Fibroblast of skin of scalp (primary cell): Measurements from ENCODE around the gene VAMP7.
"Not testable (repeated sequence)": the region's sequence is repeated elsewhere in the genome, so short reads cannot be mapped to it uniquely, and the experiment has no call there.

ENCODE experiments used
- DNase-seq: peaks from one replicate; pipeline ENCODE4 v3.0.0-alpha.2; 2013

Gene VAMP7

GRCh38 chrX:155923200-155923599 lies 42.1 kb downstream of the VAMP7 start:
- DNase-seq = no peak

- DNase-seq = not testable (repeated sequence)
Observed at GRCh38 chrX:155930852-155931618, 49.9 kb downstream of the VAMP7 start.

DNA sequence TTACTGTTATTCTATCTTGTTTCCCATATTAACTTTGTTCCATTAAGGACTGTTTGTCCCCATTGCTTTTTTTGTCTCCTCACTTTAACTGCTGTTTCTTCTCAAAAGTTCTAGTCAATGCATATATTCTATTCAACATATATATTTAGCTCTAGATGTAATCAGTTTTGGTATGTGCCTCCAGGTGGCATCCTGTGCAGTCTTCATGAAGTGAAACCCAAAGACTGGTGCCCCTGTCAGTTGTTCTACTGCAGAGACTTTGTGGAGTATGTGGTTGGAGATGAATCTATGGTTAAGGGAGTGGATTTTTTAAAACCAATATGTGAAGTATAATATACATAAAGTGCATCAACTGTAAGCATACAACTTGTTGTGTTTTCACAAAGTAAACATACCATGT lies 57.0 kb downstream of the VAMP7 start:
- DNase-seq = no peak

DNA sequence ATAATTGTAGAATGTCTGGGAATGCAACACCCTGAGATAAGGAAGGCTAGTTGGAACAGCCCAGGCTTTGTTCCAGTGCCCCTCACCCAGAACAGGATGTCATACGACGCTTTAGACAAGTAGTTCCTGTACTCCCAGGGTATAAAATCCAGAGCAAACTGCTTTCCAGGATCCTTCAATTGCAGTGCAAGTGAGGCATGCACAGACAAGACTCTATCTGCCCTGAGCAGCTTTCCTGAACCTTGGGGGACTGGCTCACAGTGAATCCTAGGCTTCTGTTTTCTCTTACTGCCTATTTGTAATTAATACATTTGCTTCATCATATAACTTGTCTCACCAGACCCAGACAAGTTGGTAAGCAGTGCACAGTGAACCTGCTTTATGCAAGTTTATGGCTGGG lies 68.0 kb downstream of the VAMP7 start:
- no peak for DNase-seq

DNA sequence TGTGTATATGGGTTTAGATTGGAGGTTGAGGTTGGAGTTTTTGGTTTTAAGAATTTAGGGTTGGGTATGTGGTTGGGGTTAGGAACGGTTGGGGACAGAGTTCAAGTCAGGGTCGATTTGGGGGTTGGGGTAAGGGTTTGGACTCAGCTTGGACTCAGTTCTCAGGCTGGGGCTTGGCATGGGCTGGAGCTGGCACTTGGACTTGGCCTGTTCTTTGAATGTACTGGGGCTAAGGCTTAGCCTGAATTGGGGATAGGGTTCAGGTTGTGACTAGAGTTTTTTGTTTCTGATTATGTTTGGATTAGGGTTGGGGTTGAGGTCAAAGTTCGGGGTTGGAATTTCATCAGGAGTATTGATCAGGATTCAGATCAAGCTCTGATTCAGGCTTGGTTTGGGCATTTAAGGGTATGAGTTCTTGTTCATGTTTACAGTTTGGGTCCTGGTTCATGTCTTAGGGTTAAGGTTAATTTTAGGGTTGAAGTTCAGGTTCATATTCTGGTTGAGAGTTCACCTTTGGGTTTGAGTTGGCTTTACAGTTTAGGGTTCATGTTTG lies 70.2 kb downstream of the VAMP7 start:
- no peak for DNase-seq

GRCh38 chrX:155953055-155953454 lies 71.9 kb downstream of the VAMP7 start:
- DNase-seq = no peak

GRCh38 chrX:155954793-155955192 lies 73.6 kb downstream of the VAMP7 start:
- DNase-seq = no peak

GRCh38 chrX:155956099-155956498 lies 75.0 kb downstream of the VAMP7 start:
- no peak for DNase-seq

DNA sequence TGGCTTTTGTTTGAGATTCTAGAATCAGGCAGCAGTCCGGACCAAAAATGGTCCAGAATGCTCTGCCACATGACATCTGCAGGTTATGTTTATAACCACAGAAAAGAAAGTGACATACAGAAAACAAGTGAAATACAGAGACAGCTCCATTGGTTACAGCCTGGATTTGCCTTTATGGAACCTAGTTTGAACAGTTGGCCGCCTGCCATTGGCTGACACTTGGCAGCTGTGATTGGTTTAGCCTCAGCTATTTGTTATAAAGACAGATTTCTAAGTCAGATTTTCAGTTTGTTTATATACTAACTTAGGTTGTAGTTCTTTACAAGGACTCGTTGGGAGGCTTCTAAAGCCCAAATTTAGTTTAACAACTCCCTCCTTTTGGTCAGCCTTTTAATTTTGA lies 75.5 kb downstream of the VAMP7 start:
- no peak for DNase-seq

DNA sequence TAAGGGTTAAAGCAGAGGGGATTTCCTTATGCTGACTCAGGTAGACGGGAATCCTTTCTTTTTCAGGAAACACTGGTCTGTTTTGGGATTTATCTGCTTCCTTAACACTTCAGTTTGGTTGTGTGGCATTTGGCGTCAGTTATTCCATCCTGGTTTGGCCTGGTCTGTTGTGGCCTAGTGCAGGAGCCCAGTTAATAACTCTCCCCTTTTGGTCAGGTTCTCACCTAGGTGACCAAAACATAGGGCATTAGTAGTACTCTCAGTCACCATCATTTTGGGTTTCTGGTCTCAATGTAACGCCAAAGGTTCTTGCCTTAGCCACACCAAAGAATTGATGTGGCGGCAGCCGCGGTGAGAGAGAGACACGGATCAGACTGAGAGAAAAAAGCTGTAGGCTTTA lies 76.7 kb downstream of the VAMP7 start:
- DNase-seq = no peak

DNA sequence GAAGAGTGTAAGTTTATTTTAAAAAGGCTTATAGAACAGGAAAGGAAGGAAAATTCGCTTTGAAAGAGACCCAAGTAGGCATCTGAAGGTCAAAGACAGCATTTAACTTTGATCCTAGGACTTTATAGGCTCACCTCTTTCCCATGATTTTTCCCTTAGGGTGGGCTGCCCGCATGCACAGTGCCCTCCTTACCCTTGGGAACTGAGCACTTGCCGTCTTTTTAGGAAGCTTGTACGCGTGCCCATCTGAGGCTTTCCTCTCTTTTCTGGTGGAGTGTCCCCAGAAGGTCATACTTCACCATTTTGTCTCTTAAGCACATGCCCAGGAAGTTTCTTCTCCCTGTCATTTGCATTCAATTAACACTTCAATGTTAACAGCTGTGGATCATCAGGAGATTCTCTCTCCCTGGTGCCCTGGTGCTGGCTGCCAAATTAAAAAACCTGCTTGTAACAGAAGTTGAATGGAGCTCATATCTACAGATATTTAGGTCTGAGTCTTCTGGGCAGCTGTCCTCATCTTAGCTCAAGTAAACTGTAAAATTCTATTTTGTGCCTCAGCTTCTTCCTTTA lies 78.0 kb downstream of the VAMP7 start:
- no peak for DNase-seq

DNA sequence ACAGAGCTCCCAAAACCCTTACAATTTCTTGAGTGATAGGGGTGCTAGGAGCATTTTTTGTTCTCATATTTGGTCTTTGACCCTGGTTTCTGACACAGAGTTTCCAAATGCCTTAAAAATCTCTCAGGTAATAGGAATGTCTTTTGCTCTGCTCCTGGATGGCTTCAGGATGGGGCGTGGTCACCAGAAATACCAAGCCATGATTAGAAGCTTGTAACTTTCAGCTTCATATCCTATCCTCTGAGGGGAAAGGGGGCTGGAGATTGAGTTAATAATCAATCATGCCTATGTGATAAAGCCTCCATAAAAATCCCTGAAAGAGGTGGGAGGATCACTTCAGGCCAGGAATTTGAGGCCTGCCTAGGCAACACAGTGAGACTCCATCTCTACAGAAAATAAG lies 81.8 kb downstream of the VAMP7 start:
- DNase-seq = no peak

DNA sequence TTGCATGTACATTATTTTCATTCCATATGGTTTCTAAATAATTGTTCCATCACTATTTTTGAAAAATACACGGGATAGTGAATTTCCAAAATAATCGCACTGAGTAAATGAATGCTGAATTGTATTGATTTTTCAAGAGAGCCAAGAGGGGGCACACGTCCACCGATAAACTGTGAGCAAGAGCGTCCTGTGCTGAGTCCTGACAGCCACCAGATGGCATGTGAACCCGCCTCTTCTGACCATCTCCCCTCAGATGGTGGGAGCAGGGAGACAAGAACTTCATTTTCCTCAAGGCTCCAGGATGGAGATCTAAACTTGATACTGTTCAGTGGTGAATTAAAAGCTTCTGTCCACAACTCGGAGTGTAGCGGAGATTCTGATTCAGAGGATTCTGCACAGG lies 85.7 kb downstream of the VAMP7 start:
- DNase-seq = no peak

DNA sequence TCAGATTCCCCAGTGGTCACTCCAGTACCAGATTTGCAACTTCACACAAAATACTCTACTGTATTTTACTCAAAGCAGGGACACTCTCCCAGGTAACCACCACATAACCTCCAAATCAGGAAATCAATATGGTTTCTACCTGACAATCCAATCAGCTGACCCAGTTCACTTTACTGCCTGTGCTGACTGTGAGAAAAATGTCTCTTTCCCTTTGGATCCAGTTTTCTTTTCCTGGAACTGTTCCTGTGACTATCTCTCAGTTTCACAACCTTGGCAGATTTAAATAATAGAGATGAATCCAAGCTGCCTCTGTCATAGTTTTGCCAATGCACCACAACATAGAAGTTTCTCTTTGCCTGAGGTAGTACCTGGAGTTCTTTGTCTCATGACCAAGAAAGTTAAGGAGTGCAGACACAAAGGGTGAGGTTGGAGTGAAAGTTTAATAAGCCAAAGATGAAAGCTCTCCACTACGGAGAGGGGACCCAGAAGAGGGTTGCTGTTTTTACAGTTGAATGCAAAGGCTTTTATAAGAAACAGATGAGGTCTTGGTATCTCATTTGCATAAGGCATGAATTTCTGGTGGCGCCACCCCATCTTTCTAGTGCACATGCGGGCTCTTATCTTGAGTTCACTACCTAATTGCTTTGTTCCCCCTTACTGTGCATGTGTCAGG lies 86.6 kb downstream of the VAMP7 start:
- DNase-seq = no peak

DNA sequence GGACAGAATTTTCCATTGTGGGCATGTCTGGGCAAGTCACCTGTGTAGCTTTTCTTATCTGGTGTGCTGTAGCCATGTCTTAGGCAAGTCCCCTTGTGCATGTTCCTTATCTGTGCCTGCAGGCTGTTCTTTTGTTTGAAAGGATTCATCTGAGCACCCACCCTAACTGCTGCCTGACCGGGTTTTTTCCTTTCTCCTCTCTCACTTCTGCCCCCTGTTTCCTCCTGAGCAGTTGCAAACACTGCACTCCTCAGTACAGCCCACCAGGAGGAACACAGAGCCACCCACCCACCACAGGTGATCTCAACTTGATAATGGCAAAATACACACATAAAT lies 87.1 kb downstream of the VAMP7 start:
- DNase-seq = no peak

GRCh38 chrX:155968791-155969190 lies 87.6 kb downstream of the VAMP7 start:
- no peak for DNase-seq

DNA sequence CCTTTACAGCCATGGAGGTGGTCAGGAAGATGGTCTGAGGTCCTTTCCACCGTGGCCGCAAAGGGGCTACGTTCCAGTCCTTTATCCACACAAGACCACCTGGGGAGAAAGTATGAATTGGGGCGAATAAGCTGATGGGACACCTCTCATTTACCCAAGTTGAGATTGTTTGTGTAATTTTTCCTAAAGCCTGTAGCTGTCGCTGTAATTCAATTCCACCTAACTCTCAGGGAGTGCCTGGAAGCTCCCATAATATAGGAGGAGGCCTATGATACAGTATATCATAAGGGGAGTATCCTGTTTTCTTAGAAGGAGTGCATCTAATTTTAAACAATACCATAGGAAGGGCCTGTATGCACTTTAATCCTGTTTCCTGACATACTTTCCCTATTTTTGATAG lies 90.5 kb downstream of the VAMP7 start:
- DNase-seq = not testable (repeated sequence)

DNA sequence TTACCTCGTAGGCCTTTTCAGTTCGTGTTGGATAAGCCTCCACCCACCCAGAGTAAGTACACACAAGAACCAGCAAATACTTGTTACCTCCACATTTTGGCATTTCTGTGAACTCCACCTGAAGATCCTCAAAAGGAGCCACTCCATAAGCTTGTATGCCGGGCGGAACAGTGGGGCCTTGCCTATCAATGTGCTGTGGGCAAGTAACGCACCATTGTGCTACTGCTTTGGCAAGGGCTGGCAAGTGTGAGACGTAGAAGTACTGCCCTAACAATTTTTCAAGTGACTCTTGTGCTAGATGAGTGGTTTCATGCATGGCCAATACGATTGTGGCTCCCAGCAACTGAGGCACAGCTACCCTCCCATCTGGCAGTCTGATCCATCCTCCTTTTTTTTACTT lies 91.1 kb downstream of the VAMP7 start:
- DNase-seq = not testable (repeated sequence)

DNA sequence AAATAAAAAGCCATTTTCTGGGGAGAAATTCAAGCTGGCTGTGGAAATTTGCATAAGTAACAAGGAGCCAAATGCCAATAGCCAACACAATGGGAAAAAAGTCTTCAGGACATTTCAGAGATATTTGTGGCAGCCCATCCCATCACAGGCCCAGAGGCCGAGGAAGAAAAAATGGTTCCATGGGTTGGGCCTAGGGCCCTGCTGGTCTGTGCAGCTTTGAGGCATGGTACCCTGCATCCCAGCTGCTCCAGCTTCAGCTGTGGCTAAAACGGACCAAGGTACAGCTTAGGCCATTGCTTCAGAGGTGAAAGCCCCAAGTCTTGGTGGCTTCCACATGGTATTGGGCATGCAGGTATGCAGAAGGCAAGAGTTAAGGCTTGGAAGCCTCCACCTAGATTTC lies 102.2 kb downstream of the VAMP7 start:
- no peak for DNase-seq

GRCh38 chrX:155985208-155985607 lies 104.1 kb downstream of the VAMP7 start:
- no peak for DNase-seq

GRCh38 chrX:155986995-155987394 lies 105.8 kb downstream of the VAMP7 start:
- DNase-seq = not testable (repeated sequence)

DNA sequence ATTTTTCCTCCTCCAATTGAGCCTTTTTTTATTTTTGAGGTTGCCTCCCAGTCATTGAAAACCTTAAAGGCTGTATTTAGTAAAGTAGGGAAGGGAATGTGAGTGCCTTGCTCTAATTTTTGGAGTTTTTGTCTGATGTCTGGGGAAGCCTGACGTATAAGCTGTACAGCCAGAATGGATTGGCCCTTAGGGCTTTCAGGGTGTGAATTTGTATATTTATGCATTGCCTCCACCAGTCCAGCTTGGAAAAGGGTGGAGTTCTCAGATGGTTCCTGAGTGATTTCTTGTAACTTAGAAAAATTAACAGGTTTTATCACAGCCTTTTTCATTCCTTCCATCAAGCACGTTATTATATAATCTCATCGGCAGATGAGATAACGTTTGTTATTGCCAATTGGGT lies 107.7 kb downstream of the VAMP7 start:
- DNase-seq = no peak
